Gastrocnemius medialis (tissue), 4 donors: Measurements from ENCODE around the gene C14orf132.

Source experiments
- POLR2A ChIP-seq, 2 donors: fragments of 450-650 bp; IDR thresholded peaks; one replicate each; pipeline ENCODE4 v1.6.1; 2017; ENCODE audit warnings: antibody characterized with exemption in 2 of 2, mild to moderate bottlenecking in 2 of 2, moderate library complexity in 2 of 2
- TF ChIP-seq, protein P1 (sequence below), 5 experiments: fragments of 450-650 bp in 3 of 5; fragments of 200-600 bp in 2 of 5; sonication (generic) in 2 of 5; IDR thresholded peaks in 4 of 5; conservative IDR thresholded peaks in 1 of 5; 1 replicate in 4 of 5; 2 replicates in 1 of 5; pipeline ENCODE4 v1.5.1; 2016 to 2019; ENCODE audit warnings: antibody characterized with exemption in 5 of 5, mild to moderate bottlenecking in 3 of 5, moderate library complexity in 3 of 5

DNA sequence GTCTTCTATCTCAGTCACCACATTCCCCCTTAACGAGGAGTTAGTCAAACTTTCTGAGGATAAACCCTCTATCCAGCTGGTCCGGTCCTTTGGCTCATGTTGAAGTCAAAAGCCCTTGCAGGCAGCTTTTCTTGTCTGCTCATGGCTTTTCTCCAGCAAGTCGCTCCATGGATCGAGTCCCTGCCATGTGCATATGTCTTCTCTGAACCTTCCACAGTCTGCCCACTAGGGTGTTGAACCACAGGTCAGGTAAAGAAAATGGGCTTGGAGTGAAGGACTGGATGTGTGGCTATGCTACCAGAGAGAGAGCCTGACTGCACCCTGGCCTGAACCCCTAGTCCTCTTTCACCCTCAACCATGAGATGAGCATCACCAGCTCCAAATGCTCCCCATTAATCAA, 22.8 kb downstream of the C14orf132 start:
- TF ChIP-seq, protein P1, sequence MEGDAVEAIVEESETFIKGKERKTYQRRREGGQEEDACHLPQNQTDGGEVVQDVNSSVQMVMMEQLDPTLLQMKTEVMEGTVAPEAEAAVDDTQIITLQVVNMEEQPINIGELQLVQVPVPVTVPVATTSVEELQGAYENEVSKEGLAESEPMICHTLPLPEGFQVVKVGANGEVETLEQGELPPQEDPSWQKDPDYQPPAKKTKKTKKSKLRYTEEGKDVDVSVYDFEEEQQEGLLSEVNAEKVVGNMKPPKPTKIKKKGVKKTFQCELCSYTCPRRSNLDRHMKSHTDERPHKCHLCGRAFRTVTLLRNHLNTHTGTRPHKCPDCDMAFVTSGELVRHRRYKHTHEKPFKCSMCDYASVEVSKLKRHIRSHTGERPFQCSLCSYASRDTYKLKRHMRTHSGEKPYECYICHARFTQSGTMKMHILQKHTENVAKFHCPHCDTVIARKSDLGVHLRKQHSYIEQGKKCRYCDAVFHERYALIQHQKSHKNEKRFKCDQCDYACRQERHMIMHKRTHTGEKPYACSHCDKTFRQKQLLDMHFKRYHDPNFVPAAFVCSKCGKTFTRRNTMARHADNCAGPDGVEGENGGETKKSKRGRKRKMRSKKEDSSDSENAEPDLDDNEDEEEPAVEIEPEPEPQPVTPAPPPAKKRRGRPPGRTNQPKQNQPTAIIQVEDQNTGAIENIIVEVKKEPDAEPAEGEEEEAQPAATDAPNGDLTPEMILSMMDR (IDR thresholded peaks at IDR 0.05 in 4 of 5, conservative IDR thresholded peaks at IDR 0.05 in 1 of 5) = no peak
- TF ChIP-seq POLR2A (IDR thresholded peaks at IDR 0.05) = no peak
